K562 (cell line): ENCODE measurements around the gene SIGLEC5. TPM values are rescaled to one million over a fixed set of nuclear protein-coding genes. Genes with fewer than 3 reads are reported as not detected.

ENCODE experiments used
- ARNT ChIP-seq, 2 experiments: fragments of 450-650 bp; IDR thresholded peaks; 2 replicates each; pipeline ENCODE4 v1.6.1; 2016; ENCODE audit warnings: mild to moderate bottlenecking in 1 of 2
- BRD9 ChIP-seq: fragments of 450-650 bp; IDR thresholded peaks from 2 replicates; pipeline ENCODE4 v1.6.1; 2018; ENCODE audit warnings: low read depth; ENCODE audit not compliant: partially characterized antibody
- BRF1 ChIP-seq: IDR thresholded peaks from 3 replicates; pipeline ENCODE4 v1.6.1; 2011; ENCODE audit warnings: borderline replicate concordance, mild to moderate bottlenecking; ENCODE audit not compliant: insufficient read length; ENCODE audit errors: extremely low read depth
- CAMTA2 ChIP-seq: fragments of 250-450 bp; sonication (Bioruptor Pico); conservative IDR thresholded peaks from 2 replicates; pipeline ENCODE4 v1.5.1; 2022
- CC2D1A ChIP-seq: fragments of 450-650 bp; IDR thresholded peaks from 2 replicates; pipeline ENCODE4 v1.6.1; 2017; ENCODE audit warnings: mild to moderate bottlenecking
- CREM ChIP-seq: IDR thresholded peaks from 2 replicates; pipeline ENCODE4 v1.6.1; 2014; ENCODE audit warnings: antibody characterized with exemption, low read depth
- FOXK1 ChIP-seq: sonication (generic); formaldehyde crosslinking; IDR thresholded peaks from 2 replicates; pipeline ENCODE4 v1.8.0; 2022; ENCODE audit warnings: missing genetic modification reagents, mild to moderate bottlenecking, borderline replicate concordance
- FOXM1 ChIP-seq, 2 experiments: fragments of 450-650 bp in 1 of 2; sonication (generic) in 1 of 2; formaldehyde crosslinking in 1 of 2; IDR thresholded peaks; 2 replicates each; pipeline versions ENCODE4 v1.6.1 to v1.9.0; 2017 to 2022; ENCODE audit warnings: low read depth in 2 of 2, mild to moderate bottlenecking in 2 of 2, missing genetic modification reagents in 1 of 2, moderate library complexity in 1 of 2
- JUN ChIP-seq, 2 experiments: sonication (generic) in 1 of 2; formaldehyde crosslinking in 1 of 2; IDR thresholded peaks; 2 replicates each; pipeline versions ENCODE4 v1.6.1 to v1.8.0; 2012 to 2022; ENCODE audit warnings: borderline replicate concordance in 2 of 2, mild to moderate bottlenecking in 2 of 2, improper control_type of control experiment in 1 of 2, low read depth in 1 of 2, low read length in 1 of 2, missing genetic modification reagents in 1 of 2
- MAFF ChIP-seq: IDR thresholded peaks from 2 replicates; pipeline ENCODE4 v1.6.1; 2012; ENCODE audit warnings: low read length, improper control_type of control experiment
- NCOA1 ChIP-seq: fragments of 450-650 bp; IDR thresholded peaks from 2 replicates; pipeline ENCODE4 v1.6.1; 2016; ENCODE audit warnings: low read depth
- NFIX ChIP-seq: fragments of 250-450 bp; sonication (Bioruptor Pico); IDR thresholded peaks from 2 replicates; pipeline ENCODE4 v1.4.0; 2020; ENCODE audit warnings: low read depth, mild to moderate bottlenecking, moderate library complexity
- RAD21 ChIP-seq, 2 experiments: fragments of 250-450 bp in 1 of 2; fragments of 450-650 bp in 1 of 2; sonication (Bioruptor Pico) in 1 of 2; formaldehyde crosslinking in 1 of 2; IDR thresholded peaks in 1 of 2; conservative IDR thresholded peaks in 1 of 2; 2 replicates each; pipeline versions ENCODE4 v1.4.0 to v1.8.0; 2020 to 2022; ENCODE audit warnings: mild to moderate bottlenecking in 2 of 2, moderate library complexity in 1 of 2
- SMARCA4 ChIP-seq: fragments of 450-650 bp; IDR thresholded peaks from 2 replicates; pipeline ENCODE4 v1.6.1; 2016
- SPI1 ChIP-seq: IDR thresholded peaks from 2 replicates; pipeline ENCODE4 v1.6.1; 2011; ENCODE audit warnings: low read depth, low read length, control low read depth, borderline replicate concordance
- TRIM28 ChIP-seq: fragments of 450-650 bp; IDR thresholded peaks from 2 replicates; pipeline ENCODE4 v1.6.1; 2017
- ZFP36 ChIP-seq: fragments of 150-350 bp; IDR thresholded peaks from 2 replicates; pipeline ENCODE4 v1.6.1; 2018; ENCODE audit warnings: low read length, low read depth; ENCODE audit not compliant: partially characterized antibody
- ZNF311 ChIP-seq: fragments of 250-450 bp; sonication (Bioruptor Pico); IDR thresholded peaks from 2 replicates; pipeline ENCODE4 v1.4.0; 2020; ENCODE audit warnings: mild to moderate bottlenecking, moderate library complexity
- ZNF584 ChIP-seq: fragments of 200-800 bp; sonication (Bioruptor generic); IDR thresholded peaks from 2 replicates; pipeline ENCODE4 v1.6.1; 2016; ENCODE audit warnings: low read depth, mild to moderate bottlenecking, missing genetic modification characterization, missing compliant biosample characterization
- ZNF699 ChIP-seq: fragments of 250-450 bp; sonication (Bioruptor Pico); IDR thresholded peaks from 2 replicates; pipeline ENCODE4 v1.8.0; 2021; ENCODE audit warnings: mild to moderate bottlenecking, moderate library complexity; ENCODE audit not compliant: insufficient replicate concordance
- ZNF778 ChIP-seq: fragments of 450-650 bp; formaldehyde crosslinking; IDR thresholded peaks from 2 replicates; pipeline ENCODE4 v1.4.0; 2020; ENCODE audit warnings: mild to moderate bottlenecking, moderate library complexity
- polyA plus RNA-seq, 8 experiments: library from polyadenylated mRNA; depleted of rRNA in 4 of 8; stranded (reverse) in 5 of 8; unstranded in 3 of 8; fragments of >200 nt; fragmentation: Nextera tagmentation in 2 of 8; fragmentation: Illumina TruSeq in 1 of 8; extraction: Ambion mirVana in 2 of 8; extraction: Trizol in 1 of 8; gene quantifications; 2 replicates each; pipeline versions ENCODE4 v1.2.1 to v1.2.3, GENCODE V29; 2011 to 2014; ENCODE audit warnings: inconsistent platforms in 1 of 8, missing spikeins in 1 of 8
- total RNA-seq, 7 experiments: library from RNA; depleted of rRNA in 6 of 7; stranded (reverse); fragments of >200 nt in 6 of 7; fragmentation: Illumina TruSeq in 2 of 7; extraction: Trizol in 2 of 7; gene quantifications; 2 replicates each; pipeline versions ENCODE4 v1.2.1 to v1.2.3, GENCODE V29; 2011 to 2021; ENCODE audit warnings: low replicate concordance in 1 of 7
- TF ChIP-seq, protein P1 (sequence below), 2 experiments: fragments of 450-650 bp; conservative IDR thresholded peaks; 2 replicates each; pipeline ENCODE4 v1.6.1; 2017; ENCODE audit warnings: mild to moderate bottlenecking in 2 of 2, moderate library complexity in 2 of 2
- TF ChIP-seq, protein P2 (sequence below): fragments of 450-650 bp; IDR thresholded peaks from 2 replicates; pipeline ENCODE4 v1.6.1; 2016; ENCODE audit warnings: borderline replicate concordance
- TF ChIP-seq, protein P3 (sequence below): fragments of 450-650 bp; IDR thresholded peaks from 2 replicates; pipeline ENCODE4 v1.6.1; 2016; ENCODE audit warnings: missing biosample characterization, missing genetic modification characterization

Gene SIGLEC5
- total and polyA plus RNA-seq, 9 of the 15 experiments (the other 6 are each of a cell fraction or from before 2014, with no cell fraction given), result 0.14 TPM; not detected in 8

DNA sequence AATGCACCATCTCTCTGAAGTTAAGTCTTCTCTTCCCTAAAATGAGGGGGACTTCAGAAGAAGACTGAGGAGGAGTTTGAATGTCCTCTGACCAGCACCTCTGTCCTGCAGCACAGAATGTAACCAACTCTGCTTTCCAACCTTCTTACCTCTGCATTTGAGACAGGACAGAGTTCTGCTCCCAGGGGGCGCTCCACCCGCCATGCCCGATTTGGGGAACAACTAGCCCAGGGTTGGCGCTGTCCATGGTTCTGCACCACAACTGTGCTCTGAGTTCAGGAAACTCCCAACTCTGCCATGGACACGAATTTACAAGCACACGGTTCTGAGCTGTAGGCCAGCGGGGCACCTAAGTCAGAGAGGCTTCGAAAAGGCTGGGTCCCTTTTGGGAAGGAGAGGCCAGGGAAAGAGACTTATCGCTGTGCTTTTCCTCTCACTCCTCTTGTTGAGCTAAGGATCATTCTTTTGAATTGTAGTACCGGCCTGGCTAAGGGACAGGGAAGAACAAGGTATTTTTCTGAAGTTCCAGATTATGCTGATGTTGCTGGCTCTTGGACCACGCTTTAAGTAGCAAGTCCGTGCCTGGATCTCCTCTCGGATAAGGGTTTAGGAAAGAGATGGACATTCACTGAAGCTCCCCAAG is 22.2 kb downstream of the SIGLEC5 start (continued):
- TF ChIP-seq, protein P1, sequence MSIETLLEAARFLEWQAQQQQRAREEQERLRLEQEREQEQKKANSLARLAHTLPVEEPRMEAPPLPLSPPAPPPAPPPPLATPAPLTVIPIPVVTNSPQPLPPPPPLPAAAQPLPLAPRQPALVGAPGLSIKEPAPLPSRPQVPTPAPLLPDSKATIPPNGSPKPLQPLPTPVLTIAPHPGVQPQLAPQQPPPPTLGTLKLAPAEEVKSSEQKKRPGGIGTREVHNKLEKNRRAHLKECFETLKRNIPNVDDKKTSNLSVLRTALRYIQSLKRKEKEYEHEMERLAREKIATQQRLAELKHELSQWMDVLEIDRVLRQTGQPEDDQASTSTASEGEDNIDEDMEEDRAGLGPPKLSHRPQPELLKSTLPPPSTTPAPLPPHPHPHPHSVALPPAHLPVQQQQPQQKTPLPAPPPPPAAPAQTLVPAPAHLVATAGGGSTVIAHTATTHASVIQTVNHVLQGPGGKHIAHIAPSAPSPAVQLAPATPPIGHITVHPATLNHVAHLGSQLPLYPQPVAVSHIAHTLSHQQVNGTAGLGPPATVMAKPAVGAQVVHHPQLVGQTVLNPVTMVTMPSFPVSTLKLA (conservative IDR thresholded peaks at IDR 0.05), result peak; percentile 65 to 89
- TF ChIP-seq ARNT (IDR thresholded peaks at IDR 0.05) (peak in 1 of 2 experiments; percentile 65; a peak in 1 of 4 replicates), MAFF (peak; percentile 4; the same call in 1 of the 2 replicates), ZNF778 (CRISPR knock-in tag) (no peak), ZFP36 (peak; percentile 45), ZNF699 (CRISPR knock-in tag) (no peak), NCOA1 (peak; percentile 83), ZNF584 (CRISPR knock-in tag) (peak; percentile 63; the same call in 1 of the 2 replicates), CREM (peak; percentile 74), CC2D1A (peak; percentile 67), BRF1 (no peak), FOXM1 (IDR thresholded peaks at IDR 0.05; ENCODE audit: low read depth) (no peak), FOXM1 (CRISPR knock-in tag; IDR thresholded peaks at IDR 0.05; ENCODE audit: low read depth) (0 out of 2 replicates have a peak, but pooled peaks have one; percentile 60), JUN (IDR thresholded peaks at IDR 0.05; ENCODE audit: borderline replicate concordance, low read depth, low read length) (0 out of 2 replicates have a peak, but pooled peaks have one; percentile 60), JUN (CRISPR knock-in tag; IDR thresholded peaks at IDR 0.05; ENCODE audit: borderline replicate concordance) (peak; percentile 59; the same call in 1 of the 2 replicates), SPI1 (peak; percentile 19; the same call in 1 of the 2 replicates), ZNF311 (CRISPR knock-in tag) (peak; percentile 50; the same call in 1 of the 2 replicates), CAMTA2 (CRISPR knock-in tag) (no peak), TRIM28 (0 out of 2 replicates have a peak, but pooled peaks have one; percentile 29), RAD21 (CRISPR knock-in tag; conservative IDR thresholded peaks at IDR 0.05 in 1 of 2, IDR thresholded peaks at IDR 0.05 in 1 of 2) (peak; percentile 74 to 87), BRD9 (no peak), NFIX (no peak), FOXK1 (CRISPR knock-in tag) (peak; percentile 89; the same call in 1 of the 2 replicates), SMARCA4 (0 out of 2 replicates have a peak, but pooled peaks have one; percentile 16)
- TF ChIP-seq, protein P2, sequence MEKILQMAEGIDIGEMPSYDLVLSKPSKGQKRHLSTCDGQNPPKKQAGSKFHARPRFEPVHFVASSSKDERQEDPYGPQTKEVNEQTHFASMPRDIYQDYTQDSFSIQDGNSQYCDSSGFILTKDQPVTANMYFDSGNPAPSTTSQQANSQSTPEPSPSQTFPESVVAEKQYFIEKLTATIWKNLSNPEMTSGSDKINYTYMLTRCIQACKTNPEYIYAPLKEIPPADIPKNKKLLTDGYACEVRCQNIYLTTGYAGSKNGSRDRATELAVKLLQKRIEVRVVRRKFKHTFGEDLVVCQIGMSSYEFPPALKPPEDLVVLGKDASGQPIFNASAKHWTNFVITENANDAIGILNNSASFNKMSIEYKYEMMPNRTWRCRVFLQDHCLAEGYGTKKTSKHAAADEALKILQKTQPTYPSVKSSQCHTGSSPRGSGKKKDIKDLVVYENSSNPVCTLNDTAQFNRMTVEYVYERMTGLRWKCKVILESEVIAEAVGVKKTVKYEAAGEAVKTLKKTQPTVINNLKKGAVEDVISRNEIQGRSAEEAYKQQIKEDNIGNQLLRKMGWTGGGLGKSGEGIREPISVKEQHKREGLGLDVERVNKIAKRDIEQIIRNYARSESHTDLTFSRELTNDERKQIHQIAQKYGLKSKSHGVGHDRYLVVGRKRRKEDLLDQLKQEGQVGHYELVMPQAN, result no peak
- TF ChIP-seq, protein P3, sequence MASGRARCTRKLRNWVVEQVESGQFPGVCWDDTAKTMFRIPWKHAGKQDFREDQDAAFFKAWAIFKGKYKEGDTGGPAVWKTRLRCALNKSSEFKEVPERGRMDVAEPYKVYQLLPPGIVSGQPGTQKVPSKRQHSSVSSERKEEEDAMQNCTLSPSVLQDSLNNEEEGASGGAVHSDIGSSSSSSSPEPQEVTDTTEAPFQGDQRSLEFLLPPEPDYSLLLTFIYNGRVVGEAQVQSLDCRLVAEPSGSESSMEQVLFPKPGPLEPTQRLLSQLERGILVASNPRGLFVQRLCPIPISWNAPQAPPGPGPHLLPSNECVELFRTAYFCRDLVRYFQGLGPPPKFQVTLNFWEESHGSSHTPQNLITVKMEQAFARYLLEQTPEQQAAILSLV, result 0 out of 2 replicates have a peak, but pooled peaks have one; percentile 40
